GM12878 (cell line): Measurements from ENCODE around the gene POLG. TPM values are rescaled to one million over a fixed set of nuclear protein-coding genes. Genes with fewer than 3 reads are reported as not detected.

Experiments used
- ASH2L ChIP-seq: fragments of 300-600, 200-600 bp; sonication (generic); IDR thresholded peaks from 2 replicates; pipeline ENCODE4 v1.6.1; 2017; ENCODE audit warnings: low read depth, mild to moderate bottlenecking, borderline replicate concordance
- BACH1 ChIP-seq: fragments of 450-650 bp; IDR thresholded peaks from 2 replicates; pipeline ENCODE4 v1.6.1; 2017; ENCODE audit warnings: mild to moderate bottlenecking, borderline replicate concordance
- BCL11A ChIP-seq: IDR thresholded peaks from 2 replicates; pipeline ENCODE4 v1.6.1; 2011; ENCODE audit warnings: low read depth, low read length
- CBFB ChIP-seq: IDR thresholded peaks from 2 replicates; pipeline ENCODE4 v1.6.1; 2016; ENCODE audit warnings: antibody characterized with exemption, low read depth
- CHD1 ChIP-seq: IDR thresholded peaks from 2 replicates; pipeline ENCODE4 v1.6.1; 2012; ENCODE audit warnings: low read depth, low read length, improper control_type of control experiment
- DPF2 ChIP-seq: fragments of 450-650 bp; IDR thresholded peaks from 2 replicates; pipeline ENCODE4 v1.6.1; 2017; ENCODE audit warnings: mild to moderate bottlenecking
- ELK1 ChIP-seq: IDR thresholded peaks from 2 replicates; pipeline ENCODE4 v1.6.1; 2012; ENCODE audit warnings: low read depth, low read length, improper control_type of control experiment
- FOS ChIP-seq: IDR thresholded peaks from 3 replicates; pipeline ENCODE4 v1.6.1; 2011; ENCODE audit warnings: borderline replicate concordance; ENCODE audit not compliant: insufficient read length; ENCODE audit errors: extremely low read depth
- IKZF2 ChIP-seq, 2 experiments: fragments of 450-650 bp; IDR thresholded peaks; 2 replicates each; pipeline ENCODE4 v1.6.1; 2017; ENCODE audit warnings: mild to moderate bottlenecking in 2 of 2, moderate library complexity in 2 of 2
- JUND ChIP-seq: IDR thresholded peaks from 2 replicates; pipeline ENCODE4 v1.6.1; 2012; ENCODE audit warnings: low read depth, mild to moderate bottlenecking, low read length, improper control_type of control experiment, moderate library complexity
- MEF2A ChIP-seq: IDR thresholded peaks from 2 replicates; pipeline ENCODE4 v1.6.1; 2011; ENCODE audit warnings: low read depth, mild to moderate bottlenecking, low read length, moderate library complexity; ENCODE audit not compliant: insufficient read depth
- PML ChIP-seq: IDR thresholded peaks from 2 replicates; pipeline ENCODE4 v1.6.1; 2012; ENCODE audit warnings: low read length, inconsistent platforms
- POLR2A ChIP-seq: IDR thresholded peaks from 2 replicates; pipeline ENCODE4 v1.6.1; 2011; ENCODE audit warnings: low read depth, mild to moderate bottlenecking, low read length
- POLR2AphosphoS2 ChIP-seq: IDR thresholded peaks from 2 replicates; pipeline ENCODE4 v1.6.1; 2011; ENCODE audit warnings: low read depth, mild to moderate bottlenecking, low read length, improper control_type of control experiment, moderate library complexity
- RAD51 ChIP-seq: fragments of 450-650 bp; IDR thresholded peaks from 2 replicates; pipeline ENCODE4 v1.6.1; 2016; ENCODE audit warnings: moderate library complexity, mild to moderate bottlenecking, inconsistent platforms
- RUNX3 ChIP-seq: IDR thresholded peaks from 2 replicates; pipeline ENCODE4 v1.6.1; 2012; ENCODE audit warnings: low read length, inconsistent platforms
- SIN3A ChIP-seq: IDR thresholded peaks from 2 replicates; pipeline ENCODE4 v1.6.1; 2012; ENCODE audit warnings: low read depth, low read length, improper control_type of control experiment
- STAT1 ChIP-seq: fragments of 450-650 bp; conservative IDR thresholded peaks from 2 replicates; pipeline ENCODE4 v1.6.1; 2014; ENCODE audit warnings: antibody characterized with exemption, mild to moderate bottlenecking
- TAF1 ChIP-seq: IDR thresholded peaks from 2 replicates; pipeline ENCODE4 v1.6.1; 2011; ENCODE audit warnings: mild to moderate bottlenecking, low read depth, low read length, borderline replicate concordance
- TBL1XR1 ChIP-seq: IDR thresholded peaks from 2 replicates; pipeline ENCODE4 v1.6.1; 2012; ENCODE audit warnings: low read depth, low read length, improper control_type of control experiment
- TCF7 ChIP-seq: IDR thresholded peaks from 2 replicates; pipeline ENCODE4 v1.6.1; 2014; ENCODE audit warnings: antibody characterized with exemption, borderline replicate concordance
- polyA plus RNA-seq, 11 experiments: library from polyadenylated mRNA; depleted of rRNA in 4 of 11; unstranded in 6 of 11; stranded (reverse) in 5 of 11; fragments of >200 nt; fragmentation: Nextera tagmentation in 4 of 11; fragmentation: Illumina TruSeq in 1 of 11; extraction: Ambion mirVana in 4 of 11; extraction: Trizol in 1 of 11; gene quantifications; 1 replicate in 1 of 11; 2 replicates in 10 of 11; pipeline versions ENCODE4 v1.2.1 to v1.2.3, GENCODE V29; 2011 to 2016; ENCODE audit warnings: inconsistent platforms in 2 of 11, missing spikeins in 2 of 11, low read depth in 1 of 11
- total RNA-seq, 4 experiments: library from RNA; depleted of rRNA in 3 of 4; stranded (reverse); fragments of >200 nt in 3 of 4; fragmentation: Illumina TruSeq in 1 of 4; extraction: Trizol in 1 of 4; gene quantifications; 2 replicates each; pipeline versions ENCODE4 v1.2.1 to v1.2.3, GENCODE V29; 2013 to 2021
- TF ChIP-seq, protein P1 (sequence below): fragments of 450-650 bp; IDR thresholded peaks from 2 replicates; pipeline ENCODE4 v1.6.1; 2017; ENCODE audit warnings: mild to moderate bottlenecking, low read depth, inconsistent platforms; ENCODE audit not compliant: poor library complexity, severe bottlenecking
- TF ChIP-seq, protein P2 (sequence below): fragments of 450-650 bp; formaldehyde crosslinking; IDR thresholded peaks from 2 replicates; pipeline ENCODE4 v1.4.0; 2022; ENCODE audit warnings: mild to moderate bottlenecking, moderate library complexity
- TF ChIP-seq, protein P3 (sequence below): fragments of 150-350 bp; IDR thresholded peaks from 2 replicates; pipeline ENCODE4 v1.6.1; 2014; ENCODE audit warnings: mild to moderate bottlenecking, low read depth, low read length

POLG gene
- total and polyA plus RNA-seq, 10 of the 15 experiments (the other 5 are each of a cell fraction or from before 2014, with no cell fraction given): 14.8 to 71.1 (median 33.0) TPM

DNA sequence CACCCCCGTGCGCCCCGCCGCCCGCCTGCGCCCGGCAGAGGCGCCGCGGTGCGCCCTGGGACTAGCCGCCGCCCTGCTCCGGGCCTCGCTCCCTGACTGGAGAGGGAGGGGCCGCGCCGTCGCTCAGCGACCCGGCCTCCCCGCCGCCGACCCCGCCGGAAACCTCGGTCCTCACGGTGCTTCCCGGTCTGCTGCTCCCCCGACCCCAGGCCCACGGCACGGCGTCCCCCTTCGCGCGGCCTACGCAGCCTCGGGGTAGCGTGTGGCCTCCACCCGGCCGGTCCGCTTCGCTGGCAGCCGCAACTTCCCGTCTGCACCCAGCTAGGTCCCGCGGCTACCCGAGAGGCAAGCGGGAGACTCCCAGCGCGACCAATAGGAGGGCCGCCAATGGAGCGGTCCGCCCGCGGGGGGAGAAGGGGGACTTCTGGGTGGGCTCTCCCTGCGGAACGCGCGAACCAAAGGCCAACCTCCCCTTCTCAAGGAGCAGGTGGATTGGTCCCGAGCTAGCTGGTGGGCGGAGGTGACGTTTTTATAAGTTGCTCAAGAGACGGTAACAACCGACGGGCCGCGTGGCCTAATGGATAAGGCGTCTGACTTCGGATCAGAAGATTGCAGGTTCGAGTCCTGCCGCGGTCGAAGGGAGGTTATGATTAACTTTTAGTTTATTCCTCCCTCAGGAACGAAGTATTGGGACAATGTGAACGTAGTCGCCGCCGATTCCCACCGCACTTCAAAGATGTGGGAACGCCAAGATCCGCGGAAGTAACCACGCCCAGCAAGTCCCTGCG is at the start of gene POLG (continued):
- TF ChIP-seq RAD51: no peak
- TF ChIP-seq, protein P1, sequence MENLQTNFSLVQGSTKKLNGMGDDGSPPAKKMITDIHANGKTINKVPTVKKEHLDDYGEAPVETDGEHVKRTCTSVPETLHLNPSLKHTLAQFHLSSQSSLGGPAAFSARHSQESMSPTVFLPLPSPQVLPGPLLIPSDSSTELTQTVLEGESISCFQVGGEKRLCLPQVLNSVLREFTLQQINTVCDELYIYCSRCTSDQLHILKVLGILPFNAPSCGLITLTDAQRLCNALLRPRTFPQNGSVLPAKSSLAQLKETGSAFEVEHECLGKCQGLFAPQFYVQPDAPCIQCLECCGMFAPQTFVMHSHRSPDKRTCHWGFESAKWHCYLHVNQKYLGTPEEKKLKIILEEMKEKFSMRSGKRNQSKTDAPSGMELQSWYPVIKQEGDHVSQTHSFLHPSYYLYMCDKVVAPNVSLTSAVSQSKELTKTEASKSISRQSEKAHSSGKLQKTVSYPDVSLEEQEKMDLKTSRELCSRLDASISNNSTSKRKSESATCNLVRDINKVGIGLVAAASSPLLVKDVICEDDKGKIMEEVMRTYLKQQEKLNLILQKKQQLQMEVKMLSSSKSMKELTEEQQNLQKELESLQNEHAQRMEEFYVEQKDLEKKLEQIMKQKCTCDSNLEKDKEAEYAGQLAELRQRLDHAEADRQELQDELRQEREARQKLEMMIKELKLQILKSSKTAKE: peak; percentile 97
- peak; percentile 88 for TF ChIP-seq SIN3A
- TF ChIP-seq ASH2L: peak; percentile 64; the same call in 1 of the 2 replicates
- TF ChIP-seq FOS: no peak
- TF ChIP-seq DPF2: peak; percentile 94
- peak; percentile 40; the same call in 1 of the 2 replicates for TF ChIP-seq MEF2A
- TF ChIP-seq TCF7: peak; percentile 80
- TF ChIP-seq ELK1: peak; percentile 55; the same call in 1 of the 2 replicates
- peak; percentile 94 for TF ChIP-seq PML
- peak; percentile 78 for TF ChIP-seq IKZF2 (IDR thresholded peaks at IDR 0.05)
- peak; percentile 87 for TF ChIP-seq POLR2AphosphoS2
- TF ChIP-seq TAF1: peak; percentile 91; the same call in 1 of the 2 replicates
- TF ChIP-seq TBL1XR1: peak; percentile 95
- peak; percentile 83 for TF ChIP-seq RUNX3
- peak; percentile 100 for TF ChIP-seq CHD1
- peak; percentile 79; the same call in 1 of the 2 replicates for TF ChIP-seq CBFB
- TF ChIP-seq BACH1: peak; percentile 92
- 0 out of 2 replicates have a peak, but pooled peaks have one; percentile 4 for TF ChIP-seq BCL11A
- TF ChIP-seq, protein P2, sequence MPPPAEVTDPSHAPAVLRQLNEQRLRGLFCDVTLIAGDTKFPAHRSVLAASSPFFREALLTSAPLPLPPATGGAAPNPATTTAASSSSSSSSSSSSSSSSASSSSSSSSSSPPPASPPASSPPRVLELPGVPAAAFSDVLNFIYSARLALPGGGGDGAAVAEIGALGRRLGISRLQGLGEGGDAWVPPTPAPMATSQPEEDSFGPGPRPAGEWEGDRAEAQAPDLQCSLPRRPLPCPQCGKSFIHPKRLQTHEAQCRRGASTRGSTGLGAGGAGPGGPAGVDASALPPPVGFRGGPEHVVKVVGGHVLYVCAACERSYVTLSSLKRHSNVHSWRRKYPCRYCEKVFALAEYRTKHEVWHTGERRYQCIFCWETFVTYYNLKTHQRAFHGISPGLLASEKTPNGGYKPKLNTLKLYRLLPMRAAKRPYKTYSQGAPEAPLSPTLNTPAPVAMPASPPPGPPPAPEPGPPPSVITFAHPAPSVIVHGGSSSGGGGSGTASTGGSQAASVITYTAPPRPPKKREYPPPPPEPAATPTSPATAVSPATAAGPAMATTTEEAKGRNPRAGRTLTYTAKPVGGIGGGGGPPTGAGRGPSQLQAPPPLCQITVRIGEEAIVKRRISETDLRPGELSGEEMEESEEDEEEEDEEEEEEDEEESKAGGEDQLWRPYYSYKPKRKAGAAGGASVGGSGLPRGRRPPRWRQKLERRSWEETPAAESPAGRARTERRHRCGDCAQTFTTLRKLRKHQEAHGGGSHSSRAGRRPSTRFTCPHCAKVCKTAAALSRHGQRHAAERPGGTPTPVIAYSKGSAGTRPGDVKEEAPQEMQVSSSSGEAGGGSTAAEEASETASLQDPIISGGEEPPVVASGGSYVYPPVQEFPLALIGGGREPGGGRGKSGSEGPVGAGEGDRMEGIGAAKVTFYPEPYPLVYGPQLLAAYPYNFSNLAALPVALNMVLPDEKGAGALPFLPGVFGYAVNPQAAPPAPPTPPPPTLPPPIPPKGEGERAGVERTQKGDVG (CRISPR knock-in tag): no peak
- TF ChIP-seq, protein P3, sequence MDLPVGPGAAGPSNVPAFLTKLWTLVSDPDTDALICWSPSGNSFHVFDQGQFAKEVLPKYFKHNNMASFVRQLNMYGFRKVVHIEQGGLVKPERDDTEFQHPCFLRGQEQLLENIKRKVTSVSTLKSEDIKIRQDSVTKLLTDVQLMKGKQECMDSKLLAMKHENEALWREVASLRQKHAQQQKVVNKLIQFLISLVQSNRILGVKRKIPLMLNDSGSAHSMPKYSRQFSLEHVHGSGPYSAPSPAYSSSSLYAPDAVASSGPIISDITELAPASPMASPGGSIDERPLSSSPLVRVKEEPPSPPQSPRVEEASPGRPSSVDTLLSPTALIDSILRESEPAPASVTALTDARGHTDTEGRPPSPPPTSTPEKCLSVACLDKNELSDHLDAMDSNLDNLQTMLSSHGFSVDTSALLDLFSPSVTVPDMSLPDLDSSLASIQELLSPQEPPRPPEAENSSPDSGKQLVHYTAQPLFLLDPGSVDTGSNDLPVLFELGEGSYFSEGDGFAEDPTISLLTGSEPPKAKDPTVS: peak; percentile 91
- peak; percentile 100 for TF ChIP-seq POLR2A
- peak; percentile 93; the same call in 1 of the 2 replicates for TF ChIP-seq STAT1
- peak; percentile 100 for TF ChIP-seq JUND
